Parathyroid adenoma (tissue), 2 donors: ENCODE measurements around the gene PALS1.

ENCODE experiments used
- H2AFZ ChIP-seq: fragments of 300-600 bp; sonication (generic); one replicate; pipeline ENCODE4 v1.7.0; 2017; ENCODE audit warnings: antibody characterized with exemption, mild to moderate bottlenecking
- H3K27ac ChIP-seq: fragments of 300-600 bp; sonication (generic); one replicate; pipeline ENCODE4 v1.7.0; 2017
- H3K27me3 ChIP-seq: fragments of 300-600 bp; sonication (generic); one replicate; pipeline ENCODE4 v1.7.0; 2017; ENCODE audit warnings: low read length; ENCODE audit not compliant: control insufficient read depth, insufficient read depth
- H3K36me3 ChIP-seq: fragments of 300-600 bp; sonication (generic); one replicate; pipeline ENCODE4 v1.7.0; 2017; ENCODE audit warnings: low read length; ENCODE audit not compliant: control insufficient read depth, insufficient read depth
- H3K4me1 ChIP-seq: fragments of 300-600 bp; sonication (generic); one replicate; pipeline ENCODE4 v1.7.0; 2017; ENCODE audit warnings: control low read depth
- H3K4me2 ChIP-seq: fragments of 300-600 bp; sonication (generic); one replicate; pipeline ENCODE4 v1.7.0; 2017; ENCODE audit warnings: low read length
- H3K4me3 ChIP-seq: fragments of 300-600 bp; sonication (generic); one replicate; pipeline ENCODE4 v1.7.0; 2017; ENCODE audit warnings: low read depth, low read length
- H3K79me2 ChIP-seq: fragments of 300-600 bp; sonication (generic); one replicate; pipeline ENCODE4 v1.7.0; 2017; ENCODE audit warnings: control low read depth
- H3K9ac ChIP-seq: fragments of 300-600 bp; sonication (generic); one replicate; pipeline ENCODE4 v1.7.0; 2017; ENCODE audit warnings: mild to moderate bottlenecking
- H3K9me3 ChIP-seq: fragments of 300-600 bp; sonication (generic); one replicate; pipeline ENCODE4 v1.7.0; 2017; ENCODE audit warnings: low read length; ENCODE audit not compliant: control insufficient read depth
- CTCF ChIP-seq: fragments of 300-600 bp; sonication (generic); IDR thresholded peaks from one replicate; pipeline ENCODE4 v1.7.0; 2017; ENCODE audit warnings: antibody characterized with exemption, mild to moderate bottlenecking
- donor health status: primary hyperparathyroidism.

PALS1 gene

DNA sequence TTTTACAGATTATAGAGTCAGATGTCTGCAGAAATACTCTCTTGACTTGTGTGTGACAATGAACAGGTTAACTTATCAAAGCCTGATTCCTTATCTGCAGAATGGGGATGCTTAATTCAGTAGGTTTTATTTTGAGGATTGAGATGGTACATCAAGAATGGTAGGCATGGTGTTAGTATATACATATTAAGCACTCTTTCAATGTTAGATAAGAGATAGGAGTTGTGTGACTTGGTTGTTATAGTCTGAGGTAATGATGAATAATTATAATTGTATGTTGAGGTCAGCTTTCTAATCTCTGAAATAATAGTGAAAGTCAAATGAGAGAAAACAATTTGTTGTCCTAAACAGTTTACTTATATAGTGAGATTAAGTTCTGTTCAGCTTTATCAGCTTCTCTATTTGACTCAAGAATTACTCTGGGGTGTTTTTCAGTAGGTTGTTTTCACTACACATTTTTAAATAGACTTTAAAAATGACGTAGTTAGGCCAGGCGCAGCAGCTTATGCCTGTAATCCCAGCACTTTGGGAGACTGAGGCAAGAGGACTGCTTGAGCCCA lies 11.9 kb downstream of the PALS1 start:
- Histone ChIP-seq H3K79me2 (peaks cover 20% of the 10 kb centered on the region), H3K4me1 (no peaks in the 10 kb centered on the region), H3K4me3 (no peak overlapping the region), H3K27ac (no peak overlapping the region), H3K36me3 (no peaks in the 10 kb centered on the region), H3K27me3 (no peaks in the 10 kb centered on the region), H3K9ac (no peak overlapping the region), H3K9me3 (no peaks in the 10 kb centered on the region), H3K4me2 (no peak overlapping the region), H2AFZ (no peak overlapping the region)
- TF ChIP-seq CTCF, result no peak

DNA sequence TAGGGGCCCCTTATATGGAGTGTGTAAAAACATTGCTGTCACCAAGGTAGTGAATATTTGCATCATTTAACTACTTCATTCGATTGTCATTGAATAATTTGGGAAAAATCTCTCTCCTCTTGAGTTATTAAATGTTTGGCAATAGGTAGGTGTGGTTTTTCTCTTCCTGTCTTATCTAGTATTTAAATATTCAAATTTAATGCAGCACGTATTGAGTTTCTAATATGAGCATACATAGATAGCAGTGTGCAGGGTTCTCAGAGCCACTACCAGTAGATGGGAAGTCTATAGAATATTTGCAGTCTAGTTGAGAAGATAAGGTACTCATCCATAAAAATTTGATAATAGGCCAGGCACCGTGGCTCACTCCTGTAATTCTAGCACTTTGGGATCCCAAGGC lies 16.7 kb downstream of the PALS1 start:
- Histone ChIP-seq H3K27me3 (no peaks in the 10 kb centered on the region), H3K36me3 (no peaks in the 10 kb centered on the region), H3K79me2 (peaks cover 4% of the 10 kb centered on the region), H3K27ac (no peak overlapping the region), H2AFZ (no peak overlapping the region), H3K4me3 (no peak overlapping the region), H3K4me1 (no peaks in the 10 kb centered on the region), H3K4me2 (no peak overlapping the region), H3K9ac (no peak overlapping the region), H3K9me3 (no peaks in the 10 kb centered on the region)
- no peak for TF ChIP-seq CTCF

- H3K36me3 ChIP-seq, result no peaks in the 10 kb centered on the region
- TF ChIP-seq CTCF, result no peak
- H2AFZ ChIP-seq, result no peak overlapping the region
- H3K4me1 ChIP-seq, result no peaks in the 10 kb centered on the region
- H3K9me3 ChIP-seq, result no peaks in the 10 kb centered on the region
- no peak overlapping the region for H3K4me2 ChIP-seq
- no peak overlapping the region for H3K27ac ChIP-seq
- peaks cover 5% of the 10 kb centered on the region for H3K79me2 ChIP-seq
- H3K27me3 ChIP-seq, result no peaks in the 10 kb centered on the region
- no peak overlapping the region for H3K4me3 ChIP-seq
- H3K9ac ChIP-seq, result no peak overlapping the region
Observed at GRCh38 chr14:67260965-67261364, 19.7 kb downstream of the PALS1 start.

DNA sequence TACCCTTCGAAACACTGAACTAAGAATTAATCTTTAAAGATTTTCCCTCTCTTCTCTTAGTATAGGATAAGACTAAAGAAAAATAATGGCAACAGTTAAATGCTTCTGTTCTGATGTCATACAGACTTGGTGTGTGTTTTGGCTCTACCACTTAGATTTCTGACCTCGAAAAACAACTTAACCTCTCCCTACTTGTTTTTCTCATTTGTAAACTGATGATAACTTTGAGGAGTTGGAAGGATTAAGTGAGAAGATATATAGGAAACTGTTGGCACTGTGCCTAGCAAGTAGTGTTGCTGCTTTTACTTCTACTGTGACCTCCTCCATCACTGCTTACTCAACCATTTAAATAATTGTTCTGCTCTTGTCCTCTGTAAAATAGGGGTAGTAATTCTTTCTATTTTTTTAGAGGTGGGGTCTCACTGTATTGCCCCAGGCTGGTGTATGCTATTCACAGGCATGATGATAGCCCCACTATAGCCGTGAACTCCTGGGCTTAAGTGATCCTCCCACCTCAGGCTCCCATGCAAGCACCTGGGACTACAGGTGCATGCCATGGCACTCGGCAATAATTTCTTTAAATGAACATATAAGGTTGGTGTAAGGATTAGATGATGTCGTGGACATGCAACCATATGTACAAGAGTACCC lies 22.4 kb downstream of the PALS1 start:
- H3K27me3 ChIP-seq, result no peaks in the 10 kb centered on the region
- no peak for TF ChIP-seq CTCF
- H3K9me3 ChIP-seq, result no peaks in the 10 kb centered on the region
- H3K4me3 ChIP-seq, result no peak overlapping the region
- peaks cover 4% of the 10 kb centered on the region for H3K79me2 ChIP-seq
- peaks cover 4% of the 10 kb centered on the region for H3K4me1 ChIP-seq
- H3K36me3 ChIP-seq, result no peaks in the 10 kb centered on the region
- H3K9ac ChIP-seq, result no peak overlapping the region
- no peak overlapping the region for H3K27ac ChIP-seq
- H3K4me2 ChIP-seq, result no peak overlapping the region
- no peak overlapping the region for H2AFZ ChIP-seq

- Histone ChIP-seq H3K36me3 (no peaks in the 10 kb centered on the region), H3K9me3 (no peaks in the 10 kb centered on the region), H3K9ac (no peak overlapping the region), H3K4me3 (no peak overlapping the region), H3K27me3 (no peaks in the 10 kb centered on the region), H3K79me2 (peaks cover 4% of the 10 kb centered on the region), H3K4me2 (no peak overlapping the region), H3K27ac (no peak overlapping the region), H3K4me1 (peaks cover 7% of the 10 kb centered on the region), H2AFZ (no peak overlapping the region)
- TF ChIP-seq CTCF, result no peak
Observed at GRCh38 chr14:67265131-67265530, 23.9 kb downstream of the PALS1 start.
